NCI-H446 (cell line): Measurements from ENCODE around the gene MALL.
"Not testable (repeated sequence)": the region's sequence is repeated elsewhere in the genome, so short reads cannot be mapped to it uniquely, and the experiment has no call there.

Experiments
- DNase-seq, 2 experiments: peaks; one replicate each; lab custom pipeline; 2025; lab: John Stamatoyannopoulos, UW

Gene MALL

DNA sequence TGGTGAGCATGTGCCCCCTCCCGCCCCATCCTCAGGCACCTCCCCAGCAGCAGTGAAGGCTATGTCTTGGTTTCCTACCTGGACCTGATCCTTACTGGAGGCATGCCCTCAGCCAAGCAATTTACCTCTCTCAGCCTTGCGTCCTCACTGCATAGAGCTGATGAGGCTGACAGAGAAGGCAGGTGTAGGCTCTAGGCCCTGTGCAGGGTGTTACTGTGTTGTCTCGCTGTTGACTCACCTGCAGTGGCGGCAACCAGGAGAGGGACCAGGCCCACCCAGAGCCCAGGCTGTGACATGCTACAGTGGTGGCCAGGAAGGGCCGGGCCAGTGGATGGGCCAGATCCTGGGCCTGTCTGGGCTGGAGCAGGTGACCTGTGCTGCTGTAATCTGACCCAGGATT is 65.9 kb downstream of the MALL start:
- DNase-seq: not testable (repeated sequence)

DNA sequence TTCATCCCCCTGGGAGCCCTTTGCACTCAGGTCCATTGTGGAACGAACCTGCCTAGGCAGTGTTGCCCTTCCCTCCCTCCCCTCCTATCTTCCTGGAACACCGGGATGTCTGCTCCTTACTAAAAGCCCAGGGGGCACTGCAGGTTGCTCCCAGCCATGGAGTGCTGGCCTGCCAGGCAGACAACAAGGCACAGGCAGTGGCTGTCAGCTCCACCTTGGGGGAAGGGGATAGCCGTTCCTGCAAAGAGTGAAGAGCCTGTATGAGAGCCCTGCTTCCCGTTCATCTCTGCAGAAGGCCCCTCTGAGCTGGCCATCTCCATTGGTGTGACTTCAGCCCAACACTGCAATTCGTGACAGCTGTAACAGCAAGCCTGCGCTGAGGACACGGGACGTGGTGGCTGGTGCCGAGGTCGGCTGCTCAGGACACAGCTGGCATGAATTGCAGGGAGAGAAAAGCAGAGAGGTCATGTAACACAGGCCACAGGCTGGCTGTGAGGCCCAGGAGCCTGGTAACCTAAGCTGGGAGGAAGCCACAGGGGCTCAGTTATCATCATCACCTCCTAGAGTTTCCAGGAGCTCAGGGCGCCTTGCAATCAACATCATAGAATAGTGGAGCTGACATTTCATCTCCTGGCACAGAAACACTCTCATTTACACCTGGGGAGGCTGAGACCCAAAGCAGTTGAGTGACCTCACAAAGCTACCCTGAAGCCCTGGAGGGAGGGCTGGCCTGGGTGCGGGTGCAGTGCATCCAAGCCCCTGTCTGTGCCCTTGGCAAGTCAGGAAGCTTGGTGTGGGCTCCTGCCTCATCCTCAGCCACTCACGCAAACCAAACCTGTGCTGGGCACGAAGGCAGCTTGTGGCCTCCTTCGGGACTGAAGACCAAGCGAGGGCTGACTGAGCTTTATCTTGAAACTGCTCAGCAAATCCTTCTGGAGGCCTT is 67.1 kb downstream of the MALL start:
- DNase-seq: not testable (repeated sequence)

DNA sequence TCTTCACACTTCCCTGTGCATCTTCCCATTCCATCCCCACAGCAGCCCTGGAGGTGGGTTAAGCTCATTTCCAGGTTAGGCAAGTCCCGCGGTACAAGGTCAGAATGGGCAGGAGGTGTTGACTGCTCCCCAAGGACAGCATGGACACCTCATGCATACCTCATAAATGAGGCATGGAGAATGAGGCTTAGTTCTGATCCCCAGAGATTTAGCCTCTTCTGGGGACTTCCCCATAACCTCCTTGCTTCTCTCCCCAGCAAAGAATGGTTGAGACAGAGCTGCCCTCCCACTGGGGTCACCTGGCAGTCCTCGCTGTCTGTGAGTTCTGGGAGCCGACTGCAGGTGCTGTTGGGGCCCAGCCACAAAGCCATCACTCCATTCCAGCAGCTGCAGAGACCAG is 68.4 kb downstream of the MALL start:
- not testable (repeated sequence) for DNase-seq

DNA sequence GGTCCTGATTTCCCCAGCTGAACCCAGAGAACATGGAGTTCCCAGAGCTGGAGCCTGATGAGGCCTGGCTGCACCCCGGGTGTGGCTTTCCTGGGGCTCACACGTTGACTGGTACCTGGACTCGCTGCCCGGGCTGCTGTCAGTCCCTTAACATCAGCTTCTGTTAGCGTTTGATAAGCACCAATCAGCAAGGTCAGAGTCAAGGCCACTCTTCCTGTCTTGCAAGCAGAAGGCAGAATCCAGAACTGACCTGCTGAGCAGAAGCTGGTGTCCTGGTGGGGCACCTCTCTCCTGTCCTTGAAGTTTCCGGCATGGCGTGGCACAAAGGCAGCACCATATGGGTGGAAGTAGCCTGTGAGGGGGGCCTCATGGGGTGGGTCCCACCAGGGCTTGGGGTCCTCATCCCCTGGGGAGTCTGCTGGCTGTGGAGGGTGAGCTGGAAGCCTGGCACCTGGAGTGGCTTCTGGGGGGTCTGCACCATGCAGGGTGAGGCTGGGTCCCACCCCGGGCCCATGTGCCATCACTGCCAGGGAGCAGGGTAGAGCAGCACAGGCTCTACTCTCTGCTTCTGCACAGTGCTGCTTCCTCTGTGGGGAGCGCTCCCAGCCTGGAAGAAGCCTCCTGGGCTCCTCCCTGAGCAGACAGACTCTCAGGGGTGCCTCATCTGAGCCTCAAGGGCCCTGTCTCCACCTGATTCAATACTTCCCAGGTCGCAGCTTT is 73.5 kb downstream of the MALL start:
- not testable (repeated sequence) for DNase-seq

DNA sequence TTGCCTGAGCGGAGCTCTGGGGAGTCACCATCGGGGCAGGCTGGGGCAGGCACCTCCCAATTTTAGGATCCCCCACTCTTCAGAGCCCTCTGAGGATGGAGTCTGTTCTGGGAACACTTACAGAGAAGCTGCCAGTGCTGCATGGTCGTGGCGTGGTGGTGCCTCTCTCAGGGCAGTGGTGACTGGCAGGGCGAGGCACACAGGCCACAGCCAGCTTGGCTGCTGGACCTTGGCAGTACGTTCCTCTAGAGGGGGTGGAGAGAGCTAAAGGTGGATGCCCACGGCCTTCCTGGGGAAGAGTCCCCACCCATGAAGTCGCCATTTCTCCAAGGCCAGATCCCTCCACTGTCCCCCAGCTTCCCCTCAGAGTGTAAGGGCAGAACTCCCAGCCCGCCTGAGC is 78.3 kb downstream of the MALL start:
- DNase-seq: not testable (repeated sequence)

DNA sequence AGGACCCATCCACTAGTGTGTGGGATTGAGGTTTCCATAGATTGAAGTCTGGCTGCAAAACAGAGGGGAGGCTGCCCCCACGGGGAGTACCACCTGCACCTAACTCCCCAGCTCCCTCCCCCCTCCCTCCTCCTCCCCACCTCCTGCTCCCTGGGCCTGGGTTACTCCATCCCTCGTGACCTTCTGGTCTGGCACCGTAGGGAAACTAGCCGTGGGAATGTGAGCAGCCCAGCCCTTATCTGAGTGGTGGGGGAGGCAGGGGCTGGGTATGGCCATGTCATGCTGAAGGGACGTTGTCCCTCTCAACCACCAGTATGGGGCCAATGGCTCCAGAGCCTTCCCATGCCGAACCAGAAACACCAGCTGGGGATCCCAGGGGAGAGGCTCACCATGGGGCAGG is 80.2 kb downstream of the MALL start:
- not testable (repeated sequence) for DNase-seq

DNA sequence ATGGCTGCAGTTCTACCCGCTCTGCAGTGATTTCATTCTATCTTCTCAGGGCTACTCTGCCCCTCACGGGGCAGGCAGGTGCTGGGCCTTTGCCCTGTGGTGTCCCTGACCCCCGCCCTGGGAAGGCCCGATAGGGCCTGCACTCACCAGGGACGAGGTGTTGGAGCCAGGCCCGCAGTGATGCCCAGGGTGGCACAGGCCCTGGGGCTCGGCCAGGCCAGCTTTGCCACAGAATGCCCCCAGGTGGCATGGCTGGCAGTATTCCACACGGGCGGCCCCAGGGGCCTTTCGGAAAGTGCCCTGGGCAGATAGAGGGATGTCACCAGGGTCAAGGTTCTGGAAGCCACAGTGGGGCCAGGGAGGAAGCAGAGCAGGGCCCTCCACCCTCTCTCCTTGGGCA is 80.7 kb downstream of the MALL start:
- DNase-seq: not testable (repeated sequence)
